Peyer's patch (tissue), 4 donors: Measurements from ENCODE around the gene TNK2.

Experiments used
- CTCF ChIP-seq, 6 experiments: fragments of 450-650 bp in 4 of 6; fragments of 200-600 bp in 2 of 6; sonication (generic) in 1 of 6; IDR thresholded peaks; one replicate each; pipeline ENCODE4 v1.5.1; 2017 to 2019; ENCODE audit warnings: antibody characterized with exemption in 6 of 6, mild to moderate bottlenecking in 3 of 6, moderate library complexity in 1 of 6
- POLR2A ChIP-seq, 2 donors: fragments of 450-650 bp; IDR thresholded peaks; one replicate each; pipeline ENCODE4 v1.5.1; 2017; ENCODE audit warnings: antibody characterized with exemption in 2 of 2, mild to moderate bottlenecking in 2 of 2, moderate library complexity in 2 of 2

- no peak for TF ChIP-seq CTCF (IDR thresholded peaks at IDR 0.05)
- TF ChIP-seq POLR2A (IDR thresholded peaks at IDR 0.05): no peak
These were observed 7.7 kb downstream of the TNK2 start for GRCh38 chr3:195900436-195901355.
